Caco-2 (cell line): ENCODE results near the gene SLC16A3. TPM values are rescaled to one million over a fixed set of nuclear protein-coding genes. Genes with fewer than 3 reads are reported as not detected.

ENCODE experiments used
- BruUV-seq: library from RNA; stranded (reverse); fragments of 400-500 nt; replicated peaks from 2 replicates; lab custom pipeline; 2021; lab: Mats Ljungman, UMichigan
- CTCF ChIA-PET: fragments of 300-600 bp; sonication (Branson Sonifier 250); formaldehyde crosslinking; loops from one replicate; lab custom pipeline; 2022; ENCODE audit warnings: antibody characterized with exemption; lab: Charles Lee
- POLR2A ChIA-PET: fragments of 300-600 bp; sonication (Branson Sonifier 250); formaldehyde crosslinking; loops from one replicate; lab custom pipeline; 2022; ENCODE audit warnings: antibody characterized with exemption; lab: Charles Lee
- DNase-seq, 2 experiments: peaks; one replicate each; pipeline versions ENCODE4 v3.0.0 to v3.0.0-alpha.2; 2020 to 2022
- H3K27me3 ChIP-seq: replicated peaks from 2 replicates; pipeline ENCODE4 v1.6.0; 2011; ENCODE audit warnings: low read length; ENCODE audit not compliant: control insufficient read depth, insufficient read depth
- H3K36me3 ChIP-seq: 2 replicates; pipeline ENCODE4 v1.5.1; 2011; ENCODE audit warnings: low read length; ENCODE audit not compliant: control insufficient read depth, insufficient read depth
- H3K4me1 ChIP-seq: fragments of 250-450 bp; sonication (Bioruptor Pico); 2 replicates; pipeline ENCODE4 v1.5.1; 2020; ENCODE audit warnings: mild to moderate bottlenecking
- H3K4me3 ChIP-seq: 2 replicates; pipeline ENCODE4 v1.5.1; 2011; ENCODE audit warnings: low read depth, mild to moderate bottlenecking, control low read depth, low read length
- H3K9me3 ChIP-seq: fragments of 250-450 bp; sonication (Bioruptor Pico); 2 replicates; pipeline ENCODE4 v1.5.1; 2020; ENCODE audit warnings: mild to moderate bottlenecking, moderate library complexity
- H3K27ac Mint-ChIP-seq: one replicate; pipeline ENCODE4 v1.8.0; 2022; ENCODE audit warnings: mixed read lengths; ENCODE audit not compliant: unreplicated experiment
- H3K27me3 Mint-ChIP-seq: one replicate; pipeline ENCODE4 v1.8.0; 2022; ENCODE audit warnings: mixed read lengths; ENCODE audit not compliant: insufficient read depth, unreplicated experiment
- H3K36me3 Mint-ChIP-seq: one replicate; pipeline ENCODE4 v1.8.0; 2022; ENCODE audit warnings: mild to moderate bottlenecking, mixed read lengths; ENCODE audit not compliant: insufficient read depth, unreplicated experiment
- H3K4me1 Mint-ChIP-seq: one replicate; pipeline ENCODE4 v1.8.0; 2022; ENCODE audit warnings: low read depth, mixed read lengths; ENCODE audit not compliant: unreplicated experiment
- H3K4me3 Mint-ChIP-seq: one replicate; pipeline ENCODE4 v1.8.0; 2022; ENCODE audit warnings: mild to moderate bottlenecking, moderate library complexity, mixed read lengths; ENCODE audit not compliant: unreplicated experiment
- H3K9me3 Mint-ChIP-seq: one replicate; pipeline ENCODE4 v1.8.0; 2022; ENCODE audit warnings: mixed read lengths; ENCODE audit not compliant: unreplicated experiment
- intact Hi-C: fragments of 100-400 bp; cut with micrococcal nuclease; formaldehyde crosslinking; loops from one replicate; pipeline ENCODE4 v1.10.0; 2022; ENCODE audit not compliant: unreplicated experiment
- total RNA-seq: library from RNA; stranded (reverse); gene quantifications from 2 replicates; pipeline ENCODE4 v1.2.3, GENCODE V29; 2022
- TF ChIP-seq, protein P1 (sequence below), 2 experiments: fragments of 200-600 bp in 1 of 2; IDR thresholded peaks; 1 replicate in 1 of 2; 2 replicates in 1 of 2; pipeline versions ENCODE4 v1.5.1 to v1.8.0; 2011 to 2022; ENCODE audit warnings: antibody characterized with exemption in 1 of 2, control low read depth in 1 of 2, inconsistent platforms in 1 of 2, low read depth in 1 of 2, low read length in 1 of 2, mild to moderate bottlenecking in 1 of 2, moderate library complexity in 1 of 2; ENCODE audit not compliant: insufficient read depth in 1 of 2, severe bottlenecking in 1 of 2, unreplicated experiment in 1 of 2

The SLC16A3 gene
- total RNA-seq, 1 experiment from 2014 or later = 13.1 TPM

DNA sequence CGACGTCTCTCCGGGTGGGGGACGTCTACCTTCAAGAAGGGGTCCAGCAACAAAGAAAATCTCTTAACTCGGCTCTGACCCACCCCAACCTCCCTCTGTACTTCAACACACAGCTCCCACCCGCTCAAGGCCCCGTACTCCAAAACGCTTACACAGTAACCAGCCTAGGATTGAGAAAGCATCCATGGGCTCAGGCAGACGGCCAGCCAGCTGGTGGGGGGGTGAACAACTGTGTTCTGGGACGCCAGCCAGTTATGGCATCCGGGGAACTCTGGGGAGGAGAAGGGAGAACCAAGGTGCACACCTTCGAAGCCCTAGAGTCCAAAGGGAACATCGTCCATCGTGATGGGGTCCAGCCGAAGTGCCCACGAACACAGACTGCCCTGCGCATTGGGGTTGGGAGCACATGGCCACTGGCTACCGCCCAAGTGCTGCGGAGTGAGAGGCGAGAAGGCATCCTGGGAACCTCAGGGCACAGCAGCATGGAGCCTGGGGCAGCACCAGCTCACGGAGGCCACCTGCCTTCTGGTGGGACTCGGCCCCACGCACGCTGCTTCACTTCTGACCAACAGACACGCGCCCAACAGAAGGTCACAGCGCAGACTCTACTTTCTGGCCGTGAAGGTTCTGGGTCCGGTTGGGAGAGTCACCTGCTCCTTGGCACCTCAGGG is 14.3 kb downstream of the SLC16A3 start:
- ChIA-PET POLR2A (no interaction called here), CTCF (no interaction called here)
- Histone ChIP-seq H3K4me3 (no peak overlapping the region), H3K27me3 (no peaks in the 10 kb centered on the region), H3K36me3 (peaks cover 12% of the 10 kb centered on the region), H3K4me1 (no peaks in the 10 kb centered on the region), H3K9me3 (no peaks in the 10 kb centered on the region)
- peaks cover 13% of the 10 kb centered on the region for H3K4me1 Mint-ChIP-seq
- intact Hi-C loops = no loop called here
- TF ChIP-seq, protein P1, sequence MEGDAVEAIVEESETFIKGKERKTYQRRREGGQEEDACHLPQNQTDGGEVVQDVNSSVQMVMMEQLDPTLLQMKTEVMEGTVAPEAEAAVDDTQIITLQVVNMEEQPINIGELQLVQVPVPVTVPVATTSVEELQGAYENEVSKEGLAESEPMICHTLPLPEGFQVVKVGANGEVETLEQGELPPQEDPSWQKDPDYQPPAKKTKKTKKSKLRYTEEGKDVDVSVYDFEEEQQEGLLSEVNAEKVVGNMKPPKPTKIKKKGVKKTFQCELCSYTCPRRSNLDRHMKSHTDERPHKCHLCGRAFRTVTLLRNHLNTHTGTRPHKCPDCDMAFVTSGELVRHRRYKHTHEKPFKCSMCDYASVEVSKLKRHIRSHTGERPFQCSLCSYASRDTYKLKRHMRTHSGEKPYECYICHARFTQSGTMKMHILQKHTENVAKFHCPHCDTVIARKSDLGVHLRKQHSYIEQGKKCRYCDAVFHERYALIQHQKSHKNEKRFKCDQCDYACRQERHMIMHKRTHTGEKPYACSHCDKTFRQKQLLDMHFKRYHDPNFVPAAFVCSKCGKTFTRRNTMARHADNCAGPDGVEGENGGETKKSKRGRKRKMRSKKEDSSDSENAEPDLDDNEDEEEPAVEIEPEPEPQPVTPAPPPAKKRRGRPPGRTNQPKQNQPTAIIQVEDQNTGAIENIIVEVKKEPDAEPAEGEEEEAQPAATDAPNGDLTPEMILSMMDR (IDR thresholded peaks at IDR 0.05; ENCODE audit: insufficient read depth in 1 of 2, low read depth in 1 of 2, low read length in 1 of 2, severe bottlenecking in 1 of 2, unreplicated experiment in 1 of 2) = no peak
- H3K27me3 Mint-ChIP-seq = no peaks in the 10 kb centered on the region
- H3K9me3 Mint-ChIP-seq = no peaks in the 10 kb centered on the region
- H3K36me3 Mint-ChIP-seq = peaks cover 89% of the 10 kb centered on the region
- no peak overlapping the region for H3K27ac Mint-ChIP-seq
- no peak for DNase-seq
- H3K4me3 Mint-ChIP-seq = no peak overlapping the region
- BruUV-seq = no TSS peak

GRCh38 chr17:82243648-82244412 is 15.0 kb downstream of the SLC16A3 start:
- Mint-ChIP-seq H3K27me3 (no peaks in the 10 kb centered on the region), H3K36me3 (peaks cover 96% of the 10 kb centered on the region), H3K27ac (no peak overlapping the region), H3K4me1 (peaks cover 13% of the 10 kb centered on the region), H3K9me3 (no peaks in the 10 kb centered on the region), H3K4me3 (no peak overlapping the region)
- POLR2A ChIA-PET = no interaction called here
- TF ChIP-seq, protein P1 (IDR thresholded peaks at IDR 0.05; ENCODE audit: insufficient read depth in 1 of 2, low read depth in 1 of 2, low read length in 1 of 2, severe bottlenecking in 1 of 2, unreplicated experiment in 1 of 2) = no peak
- Histone ChIP-seq H3K9me3 (no peaks in the 10 kb centered on the region), H3K4me1 (no peaks in the 10 kb centered on the region), H3K27me3 (no peaks in the 10 kb centered on the region), H3K4me3 (no peak overlapping the region), H3K36me3 (peaks cover 12% of the 10 kb centered on the region)
- CTCF ChIA-PET = no interaction called here
- intact Hi-C loops = loop anchor here (1.0 kb wide), 1 partner anchor 77 kb away; no protein-coding TSS in a partner anchor
- TSS peak; percentile 31 for BruUV-seq
- DNase-seq = no peak

GRCh38 chr17:82244413-82245133 is 15.7 kb downstream of the SLC16A3 start:
- H3K9me3 ChIP-seq = no peaks in the 10 kb centered on the region
- POLR2A ChIA-PET = no interaction called here

More at GRCh38 chr17:82244413-82245133, 15.7 kb downstream of the SLC16A3 start:
- peaks cover 13% of the 10 kb centered on the region for H3K4me1 Mint-ChIP-seq
- Histone ChIP-seq H3K27me3 (no peaks in the 10 kb centered on the region), H3K4me3 (no peak overlapping the region), H3K4me1 (no peaks in the 10 kb centered on the region), H3K36me3 (peaks cover 15% of the 10 kb centered on the region)
- TF ChIP-seq, protein P1 (IDR thresholded peaks at IDR 0.05; ENCODE audit: insufficient read depth in 1 of 2, low read depth in 1 of 2, low read length in 1 of 2, severe bottlenecking in 1 of 2, unreplicated experiment in 1 of 2) = peak; percentile 81
- DNase-seq = peak in 1 of 2 experiments; percentile 62
- no peak overlapping the region for H3K27ac Mint-ChIP-seq
- H3K27me3 Mint-ChIP-seq = no peaks in the 10 kb centered on the region
- BruUV-seq = no TSS peak
- H3K9me3 Mint-ChIP-seq = no peaks in the 10 kb centered on the region
- peaks cover 97% of the 10 kb centered on the region for H3K36me3 Mint-ChIP-seq
- intact Hi-C loops = loop anchor here (1.0 kb wide), 1 partner anchor 77 kb away; no protein-coding TSS in a partner anchor
- CTCF ChIA-PET = no interaction called here
- no peak overlapping the region for H3K4me3 Mint-ChIP-seq
